GM18519 (cell line): Measurements from ENCODE around the gene NELFB.
A peak's percentile ranks its signal among the peaks of the same experiment; 100 is the strongest.

Experiments used
- ATAC-seq: cut with Tn5 transposase; IDR thresholded peaks from one replicate; pipeline ENCODE4 v1.9.1; 2021; ENCODE audit warnings: mild to moderate bottlenecking, moderate library complexity; ENCODE audit not compliant: unreplicated experiment, low FRiP score

NELFB gene

GRCh38 chr9:137254624-137255447 is at the start of gene NELFB:
Gene NELFB (plus strand): TSS chr9:137255327.
- peak; percentile 45 for ATAC-seq

- no peak for ATAC-seq
Measured at GRCh38 chr9:137206602-137207001, 48.5 kb upstream of the NELFB start.

- ATAC-seq, result no peak
Measured at GRCh38 chr9:137211532-137211931, 43.6 kb upstream of the NELFB start.

- ATAC-seq, result no peak
Measured at GRCh38 chr9:137212520-137212919, 42.6 kb upstream of the NELFB start.

- ATAC-seq, result no peak
Measured at GRCh38 chr9:137213160-137214060, 41.7 kb upstream of the NELFB start.

- ATAC-seq, result no peak
Measured at GRCh38 chr9:137214620-137215019, 40.5 kb upstream of the NELFB start.

- no peak for ATAC-seq
Measured at GRCh38 chr9:137215196-137215986, 39.7 kb upstream of the NELFB start.

- ATAC-seq, result no peak
Measured at GRCh38 chr9:137216188-137216965, 38.8 kb upstream of the NELFB start.

- no peak for ATAC-seq
Measured at GRCh38 chr9:137217276-137218211, 37.6 kb upstream of the NELFB start.

GRCh38 chr9:137218212-137218753 is 36.8 kb upstream of the NELFB start:
- no peak for ATAC-seq

GRCh38 chr9:137218754-137219271 is 36.3 kb upstream of the NELFB start:
- no peak for ATAC-seq

- no peak for ATAC-seq
Measured at GRCh38 chr9:137219757-137220316, 35.3 kb upstream of the NELFB start.

- ATAC-seq, result no peak
Measured at GRCh38 chr9:137220317-137221094, 34.6 kb upstream of the NELFB start.

GRCh38 chr9:137221095-137221505 is 34.0 kb upstream of the NELFB start:
- no peak for ATAC-seq

- ATAC-seq, result no peak
Measured at GRCh38 chr9:137221506-137222111, 33.5 kb upstream of the NELFB start.

GRCh38 chr9:137222190-137223077 is 32.7 kb upstream of the NELFB start, which contains the start of gene RNF208:
Gene RNF208 (minus strand): TSS chr9:137222240. CDS start chr9:137221212, 1,028 bp downstream.
- ATAC-seq, result no peak
